ENCODE measurements around the gene ADGRV1. TPM values are rescaled to one million over a fixed set of nuclear protein-coding genes. Genes with fewer than 3 reads are reported as not detected.
"Not testable (repeated sequence)": the region's sequence is repeated elsewhere in the genome, so short reads cannot be mapped to it uniquely, and the experiment has no call there.

Gene ADGRV1
- polyA plus RNA-seq, 3 donors, result 10.2 to 14.8 (median 10.6) TPM

GRCh38 chr5:90890180-90890579, 331.6 kb downstream of the ADGRV1 start:
- no peak for DNase-seq (ENCODE audit: low read depth in 3 of 3, low spot score in 2 of 3)

GRCh38 chr5:90894866-90895420, 336.3 kb downstream of the ADGRV1 start:
- no peak for DNase-seq (ENCODE audit: low read depth in 3 of 3, low spot score in 2 of 3)

GRCh38 chr5:90897618-90898017, 339.0 kb downstream of the ADGRV1 start:
- no peak for DNase-seq (ENCODE audit: low read depth in 3 of 3, low spot score in 2 of 3)

GRCh38 chr5:90898326-90899013, 339.9 kb downstream of the ADGRV1 start:
- DNase-seq (ENCODE audit: low read depth in 3 of 3, low spot score in 2 of 3), result no peak

- DNase-seq (ENCODE audit: low read depth in 3 of 3, low spot score in 2 of 3), result no peak
Observed at GRCh38 chr5:90899014-90899604, 340.5 kb downstream of the ADGRV1 start.

- no peak for DNase-seq (ENCODE audit: low read depth in 3 of 3, low spot score in 2 of 3)
Observed at GRCh38 chr5:90901261-90901660, 342.7 kb downstream of the ADGRV1 start.

- DNase-seq (ENCODE audit: low read depth in 3 of 3, low spot score in 2 of 3), result no peak
Observed at GRCh38 chr5:90902170-90902569, 343.6 kb downstream of the ADGRV1 start.

- no peak for DNase-seq (ENCODE audit: low read depth in 3 of 3, low spot score in 2 of 3)
Observed at GRCh38 chr5:90902651-90903386, 344.2 kb downstream of the ADGRV1 start.

- DNase-seq (ENCODE audit: low read depth in 3 of 3, low spot score in 2 of 3), result peak in 1 of 3 donors; percentile 19
Observed at GRCh38 chr5:90909101-90909503, 350.5 kb downstream of the ADGRV1 start.

GRCh38 chr5:90909940-90910339, 351.3 kb downstream of the ADGRV1 start:
- DNase-seq (ENCODE audit: low read depth in 3 of 3, low spot score in 2 of 3), result no peak

GRCh38 chr5:90911169-90911568, 352.6 kb downstream of the ADGRV1 start:
- DNase-seq (ENCODE audit: low read depth in 3 of 3, low spot score in 2 of 3), result no peak

GRCh38 chr5:90912476-90912875, 353.9 kb downstream of the ADGRV1 start:
- DNase-seq (ENCODE audit: low read depth in 3 of 3, low spot score in 2 of 3), result no peak

GRCh38 chr5:90915393-90915792, 356.8 kb downstream of the ADGRV1 start:
- no peak for DNase-seq (ENCODE audit: low read depth in 3 of 3, low spot score in 2 of 3)

GRCh38 chr5:90916947-90917800, 358.6 kb downstream of the ADGRV1 start:
- no peak for DNase-seq (ENCODE audit: low read depth in 3 of 3, low spot score in 2 of 3)

GRCh38 chr5:90917928-90918668, 359.5 kb downstream of the ADGRV1 start:
- DNase-seq (ENCODE audit: low read depth in 3 of 3, low spot score in 2 of 3), result no peak

- no peak for DNase-seq (ENCODE audit: low read depth in 3 of 3, low spot score in 2 of 3)
Observed at GRCh38 chr5:90921418-90921973, 362.9 kb downstream of the ADGRV1 start.

GRCh38 chr5:90924222-90924621, 365.6 kb downstream of the ADGRV1 start:
- not testable (repeated sequence) for DNase-seq (ENCODE audit: low read depth in 3 of 3, low spot score in 2 of 3)

GRCh38 chr5:90929013-90929839, 370.6 kb downstream of the ADGRV1 start:
- not testable (repeated sequence) for DNase-seq (ENCODE audit: low read depth in 3 of 3, low spot score in 2 of 3)

GRCh38 chr5:90930062-90930461, 371.5 kb downstream of the ADGRV1 start:
- no peak for DNase-seq (ENCODE audit: low read depth in 3 of 3, low spot score in 2 of 3)
